ENCODE data around the gene PIP4K2A.

- TF ChIP-seq EZH2 (IDR thresholded peaks at IDR 0.05; ENCODE audit: low read depth, unreplicated experiment) (no peak), CTCF (conservative IDR thresholded peaks at IDR 0.05; ENCODE audit: low read depth in 2 of 2) (no peak), REST (IDR thresholded peaks at IDR 0.05; ENCODE audit: unreplicated experiment) (no peak), POLR2AphosphoS5 (IDR thresholded peaks at IDR 0.05; ENCODE audit: low read depth) (no peak), ZNF114 (CRISPR knock-in tag; IDR thresholded peaks at IDR 0.05) (no peak)
Measured at GRCh38 chr10:22649994-22650393, 64.4 kb downstream of the PIP4K2A start.
